Measurements from ENCODE around the gene KLHL29. TPM values are rescaled to one million over a fixed set of nuclear protein-coding genes. Genes with fewer than 3 reads are reported as not detected.

Gene KLHL29
- total RNA-seq, 2 experiments from 2014 or later, result 0.23 to 0.66 TPM

GRCh38 chr2:23607925-23608324 lies 222.9 kb downstream of the KLHL29 start:
- Histone ChIP-seq H3K4me2 (ENCODE audit: low read length) (no peak overlapping the region), H3K4me3 (ENCODE audit: low read depth, low read length, poor library complexity, severe bottlenecking) (no peak overlapping the region), H3K9me3 (ENCODE audit: low read length) (no peaks in the 10 kb centered on the region), H3K4me1 (ENCODE audit: insufficient read depth, low read length, poor library complexity, severe bottlenecking) (no peaks in the 10 kb centered on the region), H3K27ac (ENCODE audit: low read depth, low read length, poor library complexity, severe bottlenecking) (no peak overlapping the region), H3K79me2 (ENCODE audit: insufficient read depth, low read depth, low read length) (no peaks in the 10 kb centered on the region), H3K9me2 (ENCODE audit: insufficient read depth, low read length) (no peaks in the 10 kb centered on the region), H2AFZ (ENCODE audit: low read length) (no peak overlapping the region), H3K36me3 (ENCODE audit: insufficient read depth, low read length) (no peaks in the 10 kb centered on the region), H4K20me1 (ENCODE audit: insufficient read depth, low read length) (no peaks in the 10 kb centered on the region)
- no TSS peak for BruUV-seq (replicated peaks)
- POLR2A ChIA-PET, result no interaction called here
- TF ChIP-seq CTCF (conservative IDR thresholded peaks at IDR 0.05; ENCODE audit: low read length) (no peak), EZH2phosphoT487 (IDR thresholded peaks at IDR 0.05; ENCODE audit: borderline replicate concordance, low read depth, low read length) (no peak)
- DNase-seq (ENCODE audit: low spot score), result no peak
- CTCF ChIA-PET (ENCODE audit: unreplicated experiment), result no interaction called here
- intact Hi-C loops (cut with micrococcal nuclease; ENCODE audit: unreplicated experiment), result no loop called here

DNA sequence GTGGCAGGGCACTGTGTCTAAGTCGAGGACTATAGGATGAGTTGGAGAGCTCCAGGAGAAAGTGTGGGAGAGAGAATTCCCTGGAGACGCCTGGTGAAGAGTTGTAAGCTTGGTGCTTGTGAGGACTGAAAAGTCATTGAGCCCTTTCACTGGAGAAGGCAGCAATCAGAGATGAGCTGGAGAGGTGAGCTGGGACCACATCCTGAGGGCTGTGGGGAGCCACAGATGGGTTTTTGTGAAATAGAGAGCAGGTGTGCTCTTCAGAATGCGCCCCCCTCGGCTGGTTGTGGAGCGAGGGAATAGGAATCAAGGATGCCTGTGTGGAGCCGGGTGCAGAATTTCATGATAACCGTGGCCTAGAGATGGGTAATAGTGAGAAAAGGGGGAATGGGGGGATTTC lies 224.3 kb downstream of the KLHL29 start:
- Histone ChIP-seq H3K79me2 (ENCODE audit: insufficient read depth, low read depth, low read length) (no peaks in the 10 kb centered on the region), H3K36me3 (ENCODE audit: insufficient read depth, low read length) (no peaks in the 10 kb centered on the region), H3K4me3 (ENCODE audit: low read depth, low read length, poor library complexity, severe bottlenecking) (no peak overlapping the region), H3K9me2 (ENCODE audit: insufficient read depth, low read length) (no peaks in the 10 kb centered on the region), H3K9me3 (ENCODE audit: low read length) (no peaks in the 10 kb centered on the region), H3K27ac (ENCODE audit: low read depth, low read length, poor library complexity, severe bottlenecking) (no peak overlapping the region), H2AFZ (ENCODE audit: low read length) (no peak overlapping the region), H3K4me2 (ENCODE audit: low read length) (no peak overlapping the region), H3K4me1 (ENCODE audit: insufficient read depth, low read length, poor library complexity, severe bottlenecking) (no peaks in the 10 kb centered on the region), H4K20me1 (ENCODE audit: insufficient read depth, low read length) (no peaks in the 10 kb centered on the region)
- DNase-seq (ENCODE audit: low spot score), result no peak
- TF ChIP-seq CTCF (conservative IDR thresholded peaks at IDR 0.05; ENCODE audit: low read length) (no peak), EZH2phosphoT487 (IDR thresholded peaks at IDR 0.05; ENCODE audit: borderline replicate concordance, low read depth, low read length) (no peak)
- POLR2A ChIA-PET, result no interaction called here
- intact Hi-C loops (cut with micrococcal nuclease; ENCODE audit: unreplicated experiment), result no loop called here
- CTCF ChIA-PET (ENCODE audit: unreplicated experiment), result no interaction called here
- BruUV-seq (replicated peaks), result no TSS peak

DNA sequence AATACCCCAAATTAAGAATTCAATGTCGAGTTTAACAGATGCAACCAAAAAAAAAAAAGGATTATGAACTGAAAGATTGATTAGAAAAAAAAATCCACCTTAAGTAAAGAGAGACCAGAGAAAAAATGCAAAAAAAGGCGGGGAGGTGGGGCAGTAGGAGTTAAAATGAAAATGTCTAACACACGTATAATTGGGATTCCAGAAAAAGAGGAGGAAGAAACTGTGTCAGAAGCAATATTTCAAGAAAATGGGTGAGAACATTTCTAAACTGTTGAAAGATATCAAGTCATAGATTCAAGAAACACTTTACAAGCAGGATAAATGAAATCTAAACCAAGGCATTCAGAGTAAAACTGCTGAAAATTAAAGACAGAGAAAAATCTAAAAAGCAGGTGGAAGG lies 226.9 kb downstream of the KLHL29 start:
- DNase-seq (ENCODE audit: low spot score), result no peak
- Histone ChIP-seq H3K4me1 (ENCODE audit: insufficient read depth, low read length, poor library complexity, severe bottlenecking) (no peaks in the 10 kb centered on the region), H3K36me3 (ENCODE audit: insufficient read depth, low read length) (no peaks in the 10 kb centered on the region), H3K9me2 (ENCODE audit: insufficient read depth, low read length) (no peaks in the 10 kb centered on the region), H2AFZ (ENCODE audit: low read length) (no peak overlapping the region), H4K20me1 (ENCODE audit: insufficient read depth, low read length) (no peaks in the 10 kb centered on the region), H3K4me2 (ENCODE audit: low read length) (no peak overlapping the region), H3K27ac (ENCODE audit: low read depth, low read length, poor library complexity, severe bottlenecking) (no peak overlapping the region), H3K4me3 (ENCODE audit: low read depth, low read length, poor library complexity, severe bottlenecking) (no peak overlapping the region), H3K9me3 (ENCODE audit: low read length) (no peaks in the 10 kb centered on the region), H3K79me2 (ENCODE audit: insufficient read depth, low read depth, low read length) (no peaks in the 10 kb centered on the region)
- ChIA-PET POLR2A (no interaction called here), CTCF (ENCODE audit: unreplicated experiment) (no interaction called here)
- BruUV-seq (replicated peaks), result no TSS peak
- intact Hi-C loops (cut with micrococcal nuclease; ENCODE audit: unreplicated experiment), result no loop called here
- no peak for TF ChIP-seq CTCF (conservative IDR thresholded peaks at IDR 0.05; ENCODE audit: low read length)
- no peak for TF ChIP-seq EZH2phosphoT487 (IDR thresholded peaks at IDR 0.05; ENCODE audit: borderline replicate concordance, low read depth, low read length)

Data from OCI-LY7 (cell line).